Suprapubic skin (tissue), 4 donors: ENCODE results near the gene LRGUK. TPM values are rescaled to one million over a fixed set of nuclear protein-coding genes. Genes with fewer than 3 reads are reported as not detected.

ENCODE experiments used
- DNase-seq, 2 donors: peaks; one replicate each; pipeline ENCODE4 v3.0.0-alpha.2; 2019; ENCODE audit warnings: low spot score in 2 of 2
- H3K27ac ChIP-seq: fragments of 200-600 bp; sonication (generic); one replicate; pipeline ENCODE4 v1.5.1; 2019
- H3K27me3 ChIP-seq: fragments of 200-600 bp; sonication (generic); one replicate; pipeline ENCODE4 v1.5.1; 2019
- H3K36me3 ChIP-seq: fragments of 200-600 bp; sonication (generic); one replicate; pipeline ENCODE4 v1.5.1; 2019
- H3K4me1 ChIP-seq: fragments of 200-600 bp; sonication (generic); one replicate; pipeline ENCODE4 v1.5.1; 2019
- H3K4me3 ChIP-seq: fragments of 200-600 bp; sonication (generic); one replicate; pipeline ENCODE4 v1.5.1; 2019; ENCODE audit warnings: mild to moderate bottlenecking
- H3K9me3 ChIP-seq: fragments of 200-600 bp; sonication (generic); one replicate; pipeline ENCODE4 v1.5.1; 2019
- CTCF ChIP-seq, 2 donors: fragments of 200-600 bp in 1 of 2; fragments of 450-650 bp in 1 of 2; sonication (generic) in 1 of 2; IDR thresholded peaks; one replicate each; pipeline ENCODE4 v1.5.1; 2016 to 2019; ENCODE audit warnings: antibody characterized with exemption in 2 of 2, mild to moderate bottlenecking in 1 of 2, moderate library complexity in 1 of 2
- EP300 ChIP-seq: sonication (generic); formaldehyde crosslinking; IDR thresholded peaks from one replicate; pipeline ENCODE4 v1.6.1; 2017; ENCODE audit warnings: antibody characterized with exemption
- POLR2A ChIP-seq, 2 donors: fragments of 450-650 bp; IDR thresholded peaks; one replicate each; pipeline ENCODE4 v1.6.1; 2017; ENCODE audit warnings: antibody characterized with exemption in 2 of 2, mild to moderate bottlenecking in 2 of 2, moderate library complexity in 2 of 2
- POLR2AphosphoS5 ChIP-seq, 3 donors: sonication (generic); formaldehyde crosslinking; IDR thresholded peaks; one replicate each; pipeline ENCODE4 v1.6.1; 2017; ENCODE audit warnings: antibody characterized with exemption in 3 of 3
- WGBS: methylation state at CpG from one replicate; pipeline ENCODE4 v1.1.5; 2018; 5-methylcytosine and 5-hydroxymethylcytosine counted together
- total RNA-seq, 4 donors: library from RNA; depleted of rRNA; stranded (reverse); fragments of >200 nt; gene quantifications; one replicate each; pipeline ENCODE4 v1.1.0, GENCODE V29; 2016

Gene LRGUK
- total RNA-seq, 4 donors from 2014 or later, result 0.34 to 1.2 (median 0.91) TPM

- no peaks in the 10 kb centered on the region for H3K27me3 ChIP-seq
- no peak overlapping the region for H3K4me3 ChIP-seq
- no peak for TF ChIP-seq EP300
- TF ChIP-seq CTCF (IDR thresholded peaks at IDR 0.05), result no peak
- TF ChIP-seq POLR2AphosphoS5 (IDR thresholded peaks at IDR 0.05), result no peak
- TF ChIP-seq POLR2A (IDR thresholded peaks at IDR 0.05), result no peak
- no peak overlapping the region for H3K27ac ChIP-seq
- no peaks in the 10 kb centered on the region for H3K9me3 ChIP-seq
- no peaks in the 10 kb centered on the region for H3K36me3 ChIP-seq
- no peak for DNase-seq
- WGBS, result 92% methylated on average over 3 of the region's 3 CpGs
- no peaks in the 10 kb centered on the region for H3K4me1 ChIP-seq
Observed at GRCh38 chr7:134254311-134254710, 127.2 kb downstream of the LRGUK start.

- Histone ChIP-seq H3K36me3 (no peaks in the 10 kb centered on the region), H3K27ac (no peak overlapping the region), H3K9me3 (no peaks in the 10 kb centered on the region), H3K4me1 (no peaks in the 10 kb centered on the region), H3K27me3 (no peaks in the 10 kb centered on the region), H3K4me3 (no peak overlapping the region)
- DNase-seq, result no peak
- no peak for TF ChIP-seq EP300
- no peak for TF ChIP-seq CTCF (IDR thresholded peaks at IDR 0.05)
- TF ChIP-seq POLR2AphosphoS5 (IDR thresholded peaks at IDR 0.05), result no peak
- no peak for TF ChIP-seq POLR2A (IDR thresholded peaks at IDR 0.05)
- WGBS, result 83% methylated on average over 5 of the region's 5 CpGs
Observed at GRCh38 chr7:134255814-134256213, 128.7 kb downstream of the LRGUK start.

GRCh38 chr7:134262322-134262721 lies 135.2 kb downstream of the LRGUK start:
- Histone ChIP-seq H3K27ac (no peak overlapping the region), H3K9me3 (no peaks in the 10 kb centered on the region), H3K36me3 (no peaks in the 10 kb centered on the region), H3K4me3 (no peak overlapping the region), H3K27me3 (no peaks in the 10 kb centered on the region), H3K4me1 (no peaks in the 10 kb centered on the region)
- 87% methylated on average over 4 of the region's 4 CpGs for WGBS
- DNase-seq, result no peak
- TF ChIP-seq POLR2AphosphoS5 (IDR thresholded peaks at IDR 0.05) (no peak), POLR2A (IDR thresholded peaks at IDR 0.05) (no peak), EP300 (no peak), CTCF (IDR thresholded peaks at IDR 0.05) (no peak)

- Histone ChIP-seq H3K27ac (no peak overlapping the region), H3K27me3 (no peaks in the 10 kb centered on the region), H3K36me3 (no peaks in the 10 kb centered on the region), H3K4me1 (no peaks in the 10 kb centered on the region), H3K4me3 (no peak overlapping the region), H3K9me3 (no peaks in the 10 kb centered on the region)
- TF ChIP-seq POLR2AphosphoS5 (IDR thresholded peaks at IDR 0.05), result no peak
- no peak for TF ChIP-seq POLR2A (IDR thresholded peaks at IDR 0.05)
- TF ChIP-seq EP300, result no peak
- no peak for TF ChIP-seq CTCF (IDR thresholded peaks at IDR 0.05)
- WGBS, result 53% methylated on average over 5 of the region's 5 CpGs
- DNase-seq, result no peak
Observed at GRCh38 chr7:134276951-134277350, 149.8 kb downstream of the LRGUK start.

GRCh38 chr7:134278502-134279153 lies 151.5 kb downstream of the LRGUK start:
- Histone ChIP-seq H3K9me3 (no peaks in the 10 kb centered on the region), H3K36me3 (no peaks in the 10 kb centered on the region), H3K4me3 (no peak overlapping the region), H3K4me1 (no peaks in the 10 kb centered on the region), H3K27me3 (peaks cover 3% of the 10 kb centered on the region), H3K27ac (no peak overlapping the region)
- DNase-seq, result no peak
- no peak for TF ChIP-seq POLR2AphosphoS5 (IDR thresholded peaks at IDR 0.05)
- TF ChIP-seq POLR2A (IDR thresholded peaks at IDR 0.05), result no peak
- TF ChIP-seq CTCF (IDR thresholded peaks at IDR 0.05), result no peak
- TF ChIP-seq EP300, result no peak
- 85% methylated on average over 7 of the region's 7 CpGs for WGBS
